Smooth muscle cell (in vitro differentiated cells): ENCODE data around the gene NR2C2AP. TPM values are rescaled to one million over a fixed set of nuclear protein-coding genes. Genes with fewer than 3 reads are reported as not detected.

Experiments used
- DNase-seq: peaks from one replicate; lab custom pipeline; 2025; ENCODE audit not compliant: unreplicated experiment; lab: John Stamatoyannopoulos, UW
- H2AFZ ChIP-seq: fragments of 200-600 bp; sonication (generic); 2 replicates; pipeline ENCODE4 v1.6.0; 2016; ENCODE audit warnings: antibody characterized with exemption, low read depth, mild to moderate bottlenecking
- H3F3A ChIP-seq: fragments of 200-600 bp; sonication (generic); 2 replicates; pipeline ENCODE4 v1.6.0; 2017; ENCODE audit warnings: antibody characterized with exemption, low read depth
- H3K27ac ChIP-seq: fragments of 200-600 bp; sonication (generic); 2 replicates; pipeline ENCODE4 v1.5.1; 2016; ENCODE audit warnings: low read depth, mild to moderate bottlenecking
- H3K27me3 ChIP-seq: fragments of 200-600 bp; sonication (generic); 2 replicates; pipeline ENCODE4 v1.6.1; 2016; ENCODE audit warnings: low read depth, mild to moderate bottlenecking
- H3K36me3 ChIP-seq: fragments of 200-600 bp; sonication (generic); 2 replicates; pipeline ENCODE4 v1.5.1; 2016; ENCODE audit warnings: low read depth
- H3K4me1 ChIP-seq: fragments of 200-600 bp; sonication (generic); 2 replicates; pipeline ENCODE4 v1.5.1; 2016; ENCODE audit warnings: low read depth
- H3K4me2 ChIP-seq: fragments of 200-600 bp; sonication (generic); 2 replicates; pipeline ENCODE4 v1.6.0; 2016; ENCODE audit warnings: mild to moderate bottlenecking
- H3K4me3 ChIP-seq: fragments of 200-600 bp; sonication (generic); 2 replicates; pipeline ENCODE4 v1.5.1; 2016; ENCODE audit warnings: mild to moderate bottlenecking
- H3K79me2 ChIP-seq: fragments of 200-600 bp; sonication (generic); 2 replicates; pipeline ENCODE4 v1.6.0; 2016; ENCODE audit warnings: low read depth, mild to moderate bottlenecking
- H3K9ac ChIP-seq: fragments of 200-600 bp; sonication (generic); 2 replicates; pipeline ENCODE4 v1.6.0; 2016; ENCODE audit warnings: low read depth
- H3K9me3 ChIP-seq: fragments of 200-600 bp; sonication (generic); replicated peaks from 2 replicates; pipeline ENCODE4 v1.5.1; 2016; ENCODE audit warnings: low read depth
- H4K20me1 ChIP-seq: fragments of 200-600 bp; sonication (generic); 2 replicates; pipeline ENCODE4 v1.6.0; 2016; ENCODE audit warnings: low read depth
- CTCF ChIP-seq: fragments of 200-600 bp; sonication (generic); IDR thresholded peaks from 2 replicates; pipeline ENCODE4 v1.5.1; 2017; ENCODE audit warnings: borderline replicate concordance, mild to moderate bottlenecking, antibody characterized with exemption; ENCODE audit not compliant: insufficient read depth, poor library complexity, severe bottlenecking
- WGBS: methylation state at CpG from one replicate; pipeline ENCODE4 v1.1.7; 2016; ENCODE audit warnings: low lambda C conversion rate; 5-methylcytosine and 5-hydroxymethylcytosine counted together
- polyA plus RNA-seq: library from polyadenylated mRNA; unstranded; fragments of >200 nt; fragmentation: Nextera tagmentation; extraction: Ambion mirVana; gene quantifications from 2 replicates; pipeline ENCODE4 v1.2.1, GENCODE V29; 2016
- total RNA-seq: library from RNA; depleted of rRNA; stranded (reverse); fragments of >200 nt; gene quantifications from 2 replicates; pipeline ENCODE4 v1.2.3, GENCODE V29; 2014

Gene NR2C2AP, protein sequence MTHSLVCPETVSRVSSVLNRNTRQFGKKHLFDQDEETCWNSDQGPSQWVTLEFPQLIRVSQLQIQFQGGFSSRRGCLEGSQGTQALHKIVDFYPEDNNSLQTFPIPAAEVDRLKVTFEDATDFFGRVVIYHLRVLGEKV
- total RNA-seq = 3.2 and 6.9 TPM in 2 replicates
- 10.5 and 14.5 TPM in 2 replicates for polyA plus RNA-seq

GRCh38 chr19:19203012-19203856, at the start of gene NR2C2AP:
NR2C2AP (minus strand) TSS chr19:19203414; CDS start chr19:19203060, 354 bp downstream.
- Histone ChIP-seq H3K9ac (peak within 1 kb of the TSS; percentile 53), H3K9me3 (no peaks in the 10 kb centered on the region), H3K27ac (peak within 1 kb of the TSS; percentile 43), H3K4me3 (peak within 1 kb of the TSS; percentile 76), H3K36me3 (no peaks in the 10 kb centered on the region), H2AFZ (peak within 1 kb of the TSS; percentile 40), H4K20me1 (no peaks in the 10 kb centered on the region), H3K4me2 (peak within 1 kb of the TSS; percentile 93), H3K27me3 (no peaks in the 10 kb centered on the region), H3K79me2 (no peaks in the 10 kb centered on the region), H3F3A (no peaks in the 10 kb centered on the region), H3K4me1 (peaks cover 7% of the 10 kb centered on the region)
- no peak for TF ChIP-seq CTCF
- 9% methylated on average over 56 of the region's 60 CpGs for WGBS
- peak; percentile 40 for DNase-seq

GRCh38 chr19:19250196-19250801, 47.1 kb upstream of the NR2C2AP start:
- H2AFZ ChIP-seq = no peak overlapping the region
- no peak overlapping the region for H3K27ac ChIP-seq
- DNase-seq = no peak
- H3K9me3 ChIP-seq = no peaks in the 10 kb centered on the region
- H3K4me3 ChIP-seq = no peak overlapping the region
- no peaks in the 10 kb centered on the region for H3K79me2 ChIP-seq
- H3K9ac ChIP-seq = no peak overlapping the region
- no peaks in the 10 kb centered on the region for H3K4me1 ChIP-seq
- peaks cover 52% of the 10 kb centered on the region for H3K27me3 ChIP-seq
- no peak for TF ChIP-seq CTCF
- no peaks in the 10 kb centered on the region for H3K36me3 ChIP-seq
- 74% methylated on average over 5 of the region's 5 CpGs for WGBS
- H3K4me2 ChIP-seq = no peak overlapping the region
- no peaks in the 10 kb centered on the region for H3F3A ChIP-seq
- no peaks in the 10 kb centered on the region for H4K20me1 ChIP-seq

DNA sequence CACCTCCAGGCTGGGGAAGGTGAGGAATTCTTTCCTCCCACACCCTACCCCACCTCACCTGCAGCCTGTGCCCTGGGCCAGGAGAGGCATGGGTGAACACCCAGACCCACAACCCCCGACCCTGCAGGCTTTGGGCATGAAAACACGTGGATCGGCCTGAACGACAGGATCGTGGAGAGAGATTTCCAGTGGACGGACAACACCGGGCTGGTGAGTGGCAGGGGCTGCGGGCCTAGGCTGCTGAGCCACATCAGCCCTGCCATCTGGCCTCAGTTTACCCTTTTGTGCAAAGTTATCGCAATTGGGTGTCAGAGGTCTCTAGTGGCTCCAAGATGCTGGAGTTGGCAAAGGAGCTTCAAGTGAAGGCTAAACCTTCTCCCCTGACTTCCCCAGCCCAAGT, 37.3 kb upstream of the NR2C2AP start:
- Histone ChIP-seq H3K4me2 (no peak overlapping the region), H3K9me3 (no peaks in the 10 kb centered on the region), H3K9ac (no peak overlapping the region), H2AFZ (no peak overlapping the region), H4K20me1 (no peaks in the 10 kb centered on the region), H3K36me3 (no peaks in the 10 kb centered on the region), H3K4me1 (no peaks in the 10 kb centered on the region), H3K27me3 (peaks cover 9% of the 10 kb centered on the region), H3K4me3 (no peak overlapping the region), H3F3A (no peaks in the 10 kb centered on the region), H3K27ac (no peak overlapping the region), H3K79me2 (no peaks in the 10 kb centered on the region)
- no peak for DNase-seq
- TF ChIP-seq CTCF = no peak
- WGBS = 82% methylated on average over 9 of the region's 9 CpGs
